Mesendoderm (in vitro differentiated cells): ENCODE data around the gene SMYD3.

Source experiments
- DNase-seq: peaks from one replicate; pipeline ENCODE4 v3.0.0; 2013
- H2AK5ac ChIP-seq: 2 replicates; pipeline ENCODE4 v1.6.1; 2013; ENCODE audit warnings: low read length, inconsistent platforms
- H2BK120ac ChIP-seq: 2 replicates; pipeline ENCODE4 v1.6.1; 2013; ENCODE audit warnings: low read depth, mild to moderate bottlenecking, low read length, moderate library complexity, mixed read lengths
- H2BK15ac ChIP-seq: replicated peaks from 2 replicates; pipeline ENCODE4 v1.6.1; 2013; ENCODE audit warnings: low read depth, mild to moderate bottlenecking, moderate library complexity
- H2BK5ac ChIP-seq: 2 replicates; pipeline ENCODE4 v1.6.1; 2013; ENCODE audit warnings: low read length, inconsistent platforms
- H3K18ac ChIP-seq: 2 replicates; pipeline ENCODE4 v1.6.1; 2013; ENCODE audit warnings: mild to moderate bottlenecking, low read length, mixed read lengths
- H3K23ac ChIP-seq: one replicate; pipeline ENCODE4 v1.6.1; 2013; ENCODE audit warnings: low read length
- H3K27ac ChIP-seq: 2 replicates; pipeline ENCODE4 v1.5.1; 2013; ENCODE audit warnings: low read depth, mild to moderate bottlenecking, inconsistent platforms, low read length, moderate library complexity
- H3K27me3 ChIP-seq: 2 replicates; pipeline ENCODE4 v1.6.1; 2013; ENCODE audit warnings: low read length, control low read depth, mild to moderate bottlenecking, inconsistent platforms; ENCODE audit not compliant: insufficient read depth, poor library complexity
- H3K36me3 ChIP-seq: 2 replicates; pipeline ENCODE4 v1.6.1; 2013; ENCODE audit warnings: low read length, inconsistent platforms; ENCODE audit not compliant: control insufficient read depth, insufficient read depth
- H3K4ac ChIP-seq: one replicate; pipeline ENCODE4 v1.6.1; 2013; ENCODE audit warnings: low read depth, mild to moderate bottlenecking, low read length, moderate library complexity
- H3K4me1 ChIP-seq: 2 replicates; pipeline ENCODE4 v1.6.1; 2013; ENCODE audit warnings: low read depth, low read length, inconsistent platforms; ENCODE audit not compliant: control insufficient read depth
- H3K4me2 ChIP-seq: 2 replicates; pipeline ENCODE4 v1.6.1; 2013; ENCODE audit warnings: low read length
- H3K4me3 ChIP-seq: 2 replicates; pipeline ENCODE4 v1.5.1; 2013; ENCODE audit warnings: mild to moderate bottlenecking, low read length
- H3K56ac ChIP-seq: one replicate; pipeline ENCODE4 v1.6.1; 2013; ENCODE audit warnings: low read length
- H3K79me1 ChIP-seq: 2 replicates; pipeline ENCODE4 v1.6.1; 2013; ENCODE audit warnings: low read length, inconsistent platforms
- H3K79me2 ChIP-seq: 2 replicates; pipeline ENCODE4 v1.6.1; 2013; ENCODE audit warnings: mild to moderate bottlenecking, low read length; ENCODE audit not compliant: control insufficient read depth, insufficient read depth
- H3K9ac ChIP-seq: 2 replicates; pipeline ENCODE4 v1.6.1; 2013; ENCODE audit warnings: low read length, inconsistent platforms
- H4K5ac ChIP-seq: one replicate; pipeline ENCODE4 v1.6.1; 2013; ENCODE audit warnings: low read length
- H4K8ac ChIP-seq: one replicate; pipeline ENCODE4 v1.6.1; 2013; ENCODE audit warnings: low read depth, mild to moderate bottlenecking, control low read depth, low read length, moderate library complexity
- WGBS: extraction: QIAGEN DNeasy Blood & Tissue Kit; methylation state at CpG from one replicate; pipeline ENCODE4 v1.1.7; 2013; ENCODE audit warnings: low lambda C conversion rate, missing lambda C conversion rate; ENCODE audit not compliant: insufficient coverage; ENCODE audit errors: extremely low coverage; 5-methylcytosine and 5-hydroxymethylcytosine counted together

The SMYD3 gene

DNA sequence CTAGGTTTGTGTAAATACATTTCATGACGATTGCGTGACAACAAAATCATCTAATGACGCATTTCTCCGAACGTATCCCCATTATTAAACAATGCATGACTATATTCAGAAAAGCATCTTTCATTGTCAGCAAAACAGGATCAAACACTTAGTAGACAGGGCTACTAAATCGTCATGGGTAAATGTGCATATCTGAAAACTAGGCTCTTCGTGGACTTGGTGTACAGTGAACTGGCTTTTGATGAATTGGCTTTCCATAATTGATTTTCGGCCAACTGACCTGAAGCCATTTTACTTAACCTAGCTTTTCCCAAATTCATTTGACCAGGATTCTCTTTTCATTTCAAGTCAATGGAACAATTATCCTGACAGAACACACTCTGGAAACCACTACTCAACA is 665.0 kb downstream of the SMYD3 start:
- no peak overlapping the region for H4K8ac ChIP-seq
- H2BK15ac ChIP-seq, result no peak overlapping the region
- no peak overlapping the region for H3K23ac ChIP-seq
- no peak overlapping the region for H3K18ac ChIP-seq
- no peaks in the 10 kb centered on the region for H3K27me3 ChIP-seq
- no peak overlapping the region for H2BK120ac ChIP-seq
- no peak overlapping the region for H3K4me2 ChIP-seq
- no peak overlapping the region for H3K27ac ChIP-seq
- no peaks in the 10 kb centered on the region for H3K36me3 ChIP-seq
- H3K79me2 ChIP-seq, result no peaks in the 10 kb centered on the region
- no peak overlapping the region for H2BK5ac ChIP-seq
- peaks cover 2% of the 10 kb centered on the region for H3K4me1 ChIP-seq
- no peak overlapping the region for H2AK5ac ChIP-seq
- H3K4me3 ChIP-seq, result no peak overlapping the region
- H3K56ac ChIP-seq, result no peak overlapping the region
- no peak for DNase-seq
- H3K4ac ChIP-seq, result no peak overlapping the region
- no CpG with 5 or more reads among the region's 8 CpGs for WGBS
- H4K5ac ChIP-seq, result no peak overlapping the region
- no peaks in the 10 kb centered on the region for H3K79me1 ChIP-seq
- H3K9ac ChIP-seq, result no peak overlapping the region

DNA sequence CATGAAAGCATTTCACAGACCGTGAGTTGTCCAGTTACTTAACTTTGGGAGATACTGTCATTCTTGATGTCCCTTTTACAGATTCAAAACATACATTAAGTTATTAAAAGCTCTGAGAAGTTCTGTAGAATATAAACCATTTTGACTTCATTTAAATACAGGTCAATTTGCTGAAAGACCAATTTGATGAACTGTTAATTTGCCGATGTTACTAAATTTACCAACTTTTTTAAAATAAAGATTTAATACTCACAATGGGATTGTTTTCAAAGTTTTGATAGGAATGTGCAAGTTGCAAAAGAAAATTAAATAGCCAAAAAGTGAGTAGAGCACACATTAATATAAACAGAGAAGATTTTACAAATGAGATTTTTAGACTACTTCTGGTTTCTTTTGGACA is 666.1 kb downstream of the SMYD3 start:
- H3K9ac ChIP-seq, result no peak overlapping the region
- H2BK5ac ChIP-seq, result no peak overlapping the region
- H3K79me2 ChIP-seq, result no peaks in the 10 kb centered on the region
- H3K4ac ChIP-seq, result no peak overlapping the region
- H3K36me3 ChIP-seq, result no peaks in the 10 kb centered on the region
- WGBS, result no CpG with 5 or more reads among the region's 2 CpGs
- H3K18ac ChIP-seq, result no peak overlapping the region
- no peak overlapping the region for H3K27ac ChIP-seq
- H2AK5ac ChIP-seq, result no peak overlapping the region
- H3K4me3 ChIP-seq, result no peak overlapping the region
- no peak overlapping the region for H3K23ac ChIP-seq
- no peaks in the 10 kb centered on the region for H3K27me3 ChIP-seq
- H3K4me1 ChIP-seq, result peaks cover 2% of the 10 kb centered on the region
- no peak overlapping the region for H2BK15ac ChIP-seq
- no peak overlapping the region for H2BK120ac ChIP-seq
- H3K4me2 ChIP-seq, result no peak overlapping the region
- no peak for DNase-seq
- H4K5ac ChIP-seq, result no peak overlapping the region
- H4K8ac ChIP-seq, result no peak overlapping the region
- H3K56ac ChIP-seq, result no peak overlapping the region
- no peaks in the 10 kb centered on the region for H3K79me1 ChIP-seq

DNA sequence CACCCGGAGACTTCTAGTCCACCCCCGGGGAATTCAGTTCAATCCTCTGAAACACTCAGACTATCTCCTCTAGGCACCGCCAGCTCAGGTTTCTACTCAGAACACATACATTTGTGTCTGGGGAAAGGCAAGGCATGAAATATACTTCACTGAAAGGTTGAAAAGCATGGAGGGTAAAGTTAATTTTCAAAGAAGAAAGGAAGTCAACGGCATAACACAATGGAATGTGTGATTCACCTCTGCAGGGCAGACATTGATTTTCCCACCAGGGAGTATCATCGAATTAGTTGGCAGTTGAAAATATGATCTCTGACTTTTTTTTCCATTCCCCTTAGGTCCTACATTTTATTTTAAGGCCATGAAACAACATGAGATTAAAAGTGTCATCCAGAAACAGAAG is 669.4 kb downstream of the SMYD3 start:
- no peak for DNase-seq
- H3K4me3 ChIP-seq, result no peak overlapping the region
- no peak overlapping the region for H3K23ac ChIP-seq
- no peak overlapping the region for H3K27ac ChIP-seq
- no peaks in the 10 kb centered on the region for H3K36me3 ChIP-seq
- no peaks in the 10 kb centered on the region for H3K27me3 ChIP-seq
- WGBS, result no CpG with 5 or more reads among the region's 5 CpGs
- no peak overlapping the region for H2BK15ac ChIP-seq
- H3K4ac ChIP-seq, result no peak overlapping the region
- no peak overlapping the region for H3K56ac ChIP-seq
- H3K79me2 ChIP-seq, result no peaks in the 10 kb centered on the region
- no peak overlapping the region for H3K4me2 ChIP-seq
- H2AK5ac ChIP-seq, result no peak overlapping the region
- H3K79me1 ChIP-seq, result no peaks in the 10 kb centered on the region
- H3K18ac ChIP-seq, result no peak overlapping the region
- peaks cover 2% of the 10 kb centered on the region for H3K4me1 ChIP-seq
- H3K9ac ChIP-seq, result no peak overlapping the region
- H2BK5ac ChIP-seq, result no peak overlapping the region
- H4K5ac ChIP-seq, result no peak overlapping the region
- no peak overlapping the region for H2BK120ac ChIP-seq
- no peak overlapping the region for H4K8ac ChIP-seq

DNA sequence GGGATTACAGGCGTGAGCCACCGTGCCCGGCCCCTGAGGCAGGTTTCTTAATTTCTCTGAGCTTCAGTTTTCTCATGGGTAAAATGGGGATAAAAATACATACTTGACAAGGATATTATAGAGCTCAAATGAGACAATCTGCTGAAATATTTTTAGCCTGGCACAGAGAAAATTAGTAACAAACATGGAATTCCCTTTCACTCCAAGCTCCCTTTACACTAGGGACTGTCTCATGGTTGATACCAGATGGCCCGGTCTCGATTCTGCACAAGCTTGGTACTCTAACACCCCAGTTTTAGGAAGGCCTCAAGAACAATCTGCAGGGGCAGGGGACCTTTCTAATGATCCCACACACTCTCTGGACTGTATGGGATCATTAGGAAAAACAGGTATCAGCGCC is 671.7 kb downstream of the SMYD3 start:
- H3K4me2 ChIP-seq, result no peak overlapping the region
- no peak overlapping the region for H3K27ac ChIP-seq
- WGBS, result no CpG with 5 or more reads among the region's 6 CpGs
- H3K4ac ChIP-seq, result no peak overlapping the region
- no peak overlapping the region for H3K18ac ChIP-seq
- H4K8ac ChIP-seq, result no peak overlapping the region
- H2BK15ac ChIP-seq, result no peak overlapping the region
- H3K4me1 ChIP-seq, result peaks cover 2% of the 10 kb centered on the region
- no peak overlapping the region for H2BK120ac ChIP-seq
- H3K9ac ChIP-seq, result no peak overlapping the region
- no peak overlapping the region for H3K23ac ChIP-seq
- no peaks in the 10 kb centered on the region for H3K36me3 ChIP-seq
- no peaks in the 10 kb centered on the region for H3K79me2 ChIP-seq
- H4K5ac ChIP-seq, result no peak overlapping the region
- H2AK5ac ChIP-seq, result no peak overlapping the region
- no peak for DNase-seq
- H2BK5ac ChIP-seq, result no peak overlapping the region
- H3K4me3 ChIP-seq, result no peak overlapping the region
- H3K79me1 ChIP-seq, result no peaks in the 10 kb centered on the region
- no peaks in the 10 kb centered on the region for H3K27me3 ChIP-seq
- no peak overlapping the region for H3K56ac ChIP-seq

DNA sequence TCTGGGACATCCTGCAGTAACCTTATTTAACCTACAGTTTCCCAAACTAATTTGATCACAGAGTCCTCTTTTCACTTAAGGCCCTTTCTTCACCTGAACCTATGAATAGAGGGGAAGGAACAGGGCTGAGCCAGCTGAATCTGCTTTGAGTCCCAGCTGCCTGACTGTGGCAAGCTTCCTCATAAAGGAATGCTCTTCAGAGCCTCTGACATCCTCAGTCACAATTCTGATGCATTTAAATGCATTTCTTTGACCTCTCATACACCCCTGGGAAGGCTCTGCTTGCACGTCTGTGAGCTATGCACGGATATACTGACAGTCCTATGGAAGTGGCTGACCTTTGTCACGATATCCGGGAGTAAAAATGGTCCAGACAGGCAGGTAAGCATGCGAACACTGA is 673.1 kb downstream of the SMYD3 start:
- Histone ChIP-seq H3K27ac (no peak overlapping the region), H3K27me3 (no peaks in the 10 kb centered on the region), H3K18ac (no peak overlapping the region), H3K4me3 (no peak overlapping the region), H2AK5ac (no peak overlapping the region), H4K8ac (no peak overlapping the region), H2BK5ac (no peak overlapping the region), H2BK120ac (no peak overlapping the region), H3K79me2 (no peaks in the 10 kb centered on the region), H3K9ac (no peak overlapping the region), H3K23ac (no peak overlapping the region), H4K5ac (no peak overlapping the region), H3K79me1 (no peaks in the 10 kb centered on the region), H3K36me3 (no peaks in the 10 kb centered on the region), H2BK15ac (no peak overlapping the region), H3K56ac (no peak overlapping the region), H3K4ac (no peak overlapping the region), H3K4me2 (no peak overlapping the region), H3K4me1 (peaks cover 2% of the 10 kb centered on the region)
- WGBS, result no CpG with 5 or more reads among the region's 5 CpGs
- DNase-seq, result no peak

DNA sequence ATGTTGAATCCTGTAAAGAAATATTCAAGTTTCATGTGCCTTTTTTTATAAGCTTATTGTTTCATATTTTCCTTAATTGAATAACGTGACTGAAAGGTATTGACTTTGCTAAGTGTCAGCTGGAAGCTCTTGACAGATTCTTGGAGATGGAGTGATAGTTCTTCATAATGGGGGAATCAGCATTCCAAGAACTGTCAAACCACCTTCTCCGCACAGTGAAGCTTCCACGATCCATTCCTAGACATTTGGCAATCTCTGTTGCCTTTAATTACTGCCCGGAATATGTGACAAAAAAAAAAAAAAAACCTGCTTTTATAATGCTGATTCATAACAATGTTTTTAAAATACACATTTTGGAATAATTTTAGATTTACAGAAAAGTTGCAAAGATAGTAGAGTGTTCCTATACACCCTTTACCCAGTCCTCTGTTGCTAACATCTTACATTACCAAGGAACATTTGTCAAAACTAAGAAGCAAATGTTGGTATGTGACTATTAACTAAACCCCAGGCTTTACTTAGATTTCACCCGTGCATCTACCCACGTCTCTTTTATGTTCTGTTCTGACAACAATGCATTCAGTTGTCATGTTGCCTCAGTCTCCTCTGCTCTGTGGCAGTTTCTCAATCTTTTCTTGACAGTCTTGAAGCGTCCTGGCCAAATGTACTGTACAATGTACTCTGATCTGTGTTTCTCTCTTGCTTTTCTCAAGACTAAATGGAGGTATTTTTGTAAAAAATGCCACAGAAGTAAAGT is 674.1 kb downstream of the SMYD3 start:
- Histone ChIP-seq H4K8ac (no peak overlapping the region), H2BK120ac (no peak overlapping the region), H3K79me1 (no peaks in the 10 kb centered on the region), H3K23ac (no peak overlapping the region), H3K36me3 (no peaks in the 10 kb centered on the region), H2BK5ac (no peak overlapping the region), H4K5ac (no peak overlapping the region), H3K4me1 (peaks cover 2% of the 10 kb centered on the region), H3K56ac (no peak overlapping the region), H3K4me3 (no peak overlapping the region), H3K9ac (no peak overlapping the region), H3K27ac (no peak overlapping the region), H3K4me2 (no peak overlapping the region), H3K27me3 (no peaks in the 10 kb centered on the region), H2BK15ac (no peak overlapping the region), H3K79me2 (no peaks in the 10 kb centered on the region), H3K18ac (no peak overlapping the region), H3K4ac (no peak overlapping the region), H2AK5ac (no peak overlapping the region)
- no peak for DNase-seq
- no CpG with 5 or more reads among the region's 7 CpGs for WGBS
